ENCODE results near the gene TLL2.
A peak's percentile ranks its signal among the peaks of the same experiment; 100 is the strongest.

Gene TLL2

GRCh38 chr10:96513698-96514561 lies at the start of gene TLL2:
Gene TLL2, minus strand, starts transcription at chr10:96513926. Its CDS starts 241 bp downstream, at chr10:96513685.
- TF ChIP-seq CTCF (IDR thresholded peaks at IDR 0.05; ENCODE audit: insufficient read depth, low read length, poor library complexity, severe bottlenecking): peak; percentile 44
- H3K4me3 ChIP-seq (replicated peaks; ENCODE audit: low read depth, low read length): peak within 1 kb of the TSS; percentile 67
- H3K27me3 ChIP-seq (replicated peaks; ENCODE audit: control insufficient read depth, insufficient read depth, low read length): no peaks in the 10 kb centered on the region; the same call in 1 of the 2 replicates
- peak; percentile 87 for DNase-seq (ENCODE audit: extremely low read depth, insufficient read length)
- no peaks in the 10 kb centered on the region; the same call in 1 of the 2 replicates for H3K36me3 ChIP-seq (ENCODE audit: control insufficient read depth, insufficient read depth, low read length)

DNA sequence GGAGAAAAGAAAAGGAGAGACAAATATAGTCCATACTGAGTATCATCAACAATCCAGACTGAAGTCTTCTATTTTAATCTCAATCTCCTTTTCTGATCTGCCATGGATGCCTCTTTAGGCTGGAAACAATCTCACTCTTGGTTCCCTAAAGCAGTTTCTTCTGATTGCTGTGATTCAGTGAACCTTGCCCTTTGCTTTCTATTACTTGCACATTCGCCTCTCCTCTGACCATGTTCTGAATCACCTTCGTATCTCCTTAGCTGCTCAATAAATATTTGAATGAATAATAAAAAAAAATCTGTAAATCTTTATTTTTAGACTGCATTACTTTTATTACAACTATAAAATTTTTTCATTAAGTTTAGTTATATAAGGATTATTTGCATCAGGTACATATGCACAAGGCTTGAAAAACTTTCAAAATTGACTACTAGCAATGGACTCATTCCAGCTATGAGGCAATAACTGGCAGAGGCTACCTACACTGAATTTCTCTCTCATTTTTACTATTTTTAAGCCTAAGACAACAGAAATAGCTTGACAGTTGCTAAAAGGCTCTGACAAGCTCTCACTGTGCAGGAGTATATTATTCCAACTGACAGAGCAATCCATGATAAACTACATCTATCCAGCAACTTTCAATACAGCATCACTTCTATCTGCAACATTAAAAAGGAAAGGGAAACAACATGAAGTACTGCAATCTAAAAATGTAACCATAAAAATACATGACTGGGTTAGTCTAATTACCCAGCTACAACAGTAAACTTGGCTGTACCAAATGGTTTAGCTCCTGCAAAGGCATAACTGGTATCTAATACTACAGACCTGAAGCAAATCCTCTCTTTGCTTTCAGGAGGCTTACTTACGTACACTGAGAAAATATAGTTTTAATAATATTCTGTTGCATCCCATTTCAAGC lies 47.5 kb upstream of the TLL2 start:
- no peak for DNase-seq (ENCODE audit: extremely low read depth, insufficient read length)
- no peaks in the 10 kb centered on the region for H3K27me3 ChIP-seq (replicated peaks; ENCODE audit: control insufficient read depth, insufficient read depth, low read length)
- H3K4me3 ChIP-seq (replicated peaks; ENCODE audit: low read depth, low read length): no peak overlapping the region
- TF ChIP-seq CTCF (IDR thresholded peaks at IDR 0.05; ENCODE audit: insufficient read depth, low read length, poor library complexity, severe bottlenecking): no peak
- peaks cover 5% of the 10 kb centered on the region for H3K36me3 ChIP-seq (ENCODE audit: control insufficient read depth, insufficient read depth, low read length)

DNA sequence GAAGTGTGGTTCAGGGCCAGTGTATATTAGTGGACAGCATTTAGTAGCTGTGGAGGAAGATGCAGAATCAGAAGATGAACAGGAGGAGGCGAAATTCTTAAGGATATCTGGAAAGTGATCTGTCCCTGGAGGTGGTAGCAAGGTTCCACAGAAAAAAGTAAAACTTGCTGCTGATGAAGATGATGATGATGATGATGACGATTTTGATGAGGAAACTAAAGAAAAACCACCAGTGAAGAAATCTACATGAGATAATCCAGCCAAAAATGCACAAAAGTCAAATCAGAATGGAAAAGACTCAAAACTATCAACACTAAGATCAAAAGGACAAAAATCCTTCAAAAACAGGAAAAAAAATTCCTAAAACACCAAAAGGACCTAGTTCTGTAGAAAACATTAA lies 46.8 kb upstream of the TLL2 start:
- H3K36me3 ChIP-seq (ENCODE audit: control insufficient read depth, insufficient read depth, low read length): peaks cover 5% of the 10 kb centered on the region
- H3K27me3 ChIP-seq (replicated peaks; ENCODE audit: control insufficient read depth, insufficient read depth, low read length): no peaks in the 10 kb centered on the region
- no peak overlapping the region for H3K4me3 ChIP-seq (replicated peaks; ENCODE audit: low read depth, low read length)
- no peak for TF ChIP-seq CTCF (IDR thresholded peaks at IDR 0.05; ENCODE audit: insufficient read depth, low read length, poor library complexity, severe bottlenecking)
- no peak for DNase-seq (ENCODE audit: extremely low read depth, insufficient read length)

DNA sequence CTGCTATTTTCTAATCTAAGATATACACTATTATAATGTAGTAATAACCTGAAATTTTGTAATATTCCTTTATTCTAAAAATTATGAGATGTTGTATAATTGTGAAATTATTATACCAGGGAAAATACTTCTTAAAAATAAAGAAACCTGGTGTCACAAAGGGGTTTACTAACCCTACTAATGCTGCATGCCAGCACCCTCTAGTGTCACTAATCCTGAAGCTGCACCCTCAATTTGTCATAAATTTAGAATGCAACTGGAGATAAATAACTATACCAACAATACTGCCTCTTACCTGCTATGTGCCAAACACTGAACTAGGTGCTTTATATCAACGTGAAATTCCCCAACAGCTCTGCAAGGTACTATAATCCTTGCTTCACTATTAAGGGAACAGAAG lies 42.3 kb upstream of the TLL2 start:
- no peak overlapping the region for H3K4me3 ChIP-seq (replicated peaks; ENCODE audit: low read depth, low read length)
- DNase-seq (ENCODE audit: extremely low read depth, insufficient read length): no peak
- H3K36me3 ChIP-seq (ENCODE audit: control insufficient read depth, insufficient read depth, low read length): peaks cover 6% of the 10 kb centered on the region
- TF ChIP-seq CTCF (IDR thresholded peaks at IDR 0.05; ENCODE audit: insufficient read depth, low read length, poor library complexity, severe bottlenecking): peak; percentile 36
- no peaks in the 10 kb centered on the region for H3K27me3 ChIP-seq (replicated peaks; ENCODE audit: control insufficient read depth, insufficient read depth, low read length)

DNA sequence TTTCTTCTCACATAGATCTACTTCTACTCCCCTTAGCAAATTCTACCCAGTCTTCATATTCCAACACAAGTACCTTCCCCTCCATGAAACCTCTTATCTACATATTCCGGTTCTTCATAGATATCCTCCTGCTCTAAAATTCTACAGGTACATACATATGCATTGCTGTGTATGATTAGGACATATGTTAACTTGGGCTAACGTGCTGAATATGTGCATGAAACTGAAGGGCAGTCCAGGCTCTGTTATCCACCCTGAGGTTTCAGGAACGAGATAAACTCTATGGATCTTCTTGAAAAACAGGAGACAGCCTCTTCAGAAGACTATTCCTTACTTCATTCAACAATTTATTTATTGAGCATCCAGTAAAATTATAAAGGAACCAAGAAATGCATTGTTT lies 41.6 kb upstream of the TLL2 start:
- TF ChIP-seq CTCF (IDR thresholded peaks at IDR 0.05; ENCODE audit: insufficient read depth, low read length, poor library complexity, severe bottlenecking): no peak
- H3K36me3 ChIP-seq (ENCODE audit: control insufficient read depth, insufficient read depth, low read length): peaks cover 6% of the 10 kb centered on the region

More for the DNA sequence above, 41.6 kb upstream of the TLL2 start:
- no peak overlapping the region for H3K4me3 ChIP-seq (replicated peaks; ENCODE audit: low read depth, low read length)
- H3K27me3 ChIP-seq (replicated peaks; ENCODE audit: control insufficient read depth, insufficient read depth, low read length): no peaks in the 10 kb centered on the region
- DNase-seq (ENCODE audit: extremely low read depth, insufficient read length): no peak

All from GM06990 (cell line).